HAP-1 (cell line): Measurements from ENCODE around the gene ABCG4.

Source experiments
- DNase-seq, 2 experiments: peaks; one replicate each; pipeline ENCODE4 v3.0.0-alpha.2; 2016 to 2020; ENCODE audit warnings: low spot score in 2 of 2
- H3K27me3 ChIP-seq: fragments of 250-450 bp; sonication (Bioruptor Pico); 2 replicates; pipeline ENCODE4 v1.5.1; 2020; ENCODE audit warnings: low read depth, mild to moderate bottlenecking, moderate library complexity
- H3K36me3 ChIP-seq: fragments of 250-450 bp; sonication (Bioruptor Pico); replicated peaks from 2 replicates; pipeline ENCODE4 v1.5.1; 2020; ENCODE audit warnings: mild to moderate bottlenecking
- H3K4me1 ChIP-seq: fragments of 250-450 bp; sonication (Bioruptor Pico); 2 replicates; pipeline ENCODE4 v1.5.1; 2020; ENCODE audit warnings: mild to moderate bottlenecking
- H3K4me3 ChIP-seq: fragments of 250-450 bp; sonication (Bioruptor Pico); 2 replicates; pipeline ENCODE4 v1.5.1; 2020; ENCODE audit warnings: mild to moderate bottlenecking, moderate library complexity
- H3K9me3 ChIP-seq: fragments of 250-450 bp; sonication (Bioruptor Pico); 2 replicates; pipeline ENCODE4 v1.5.1; 2020; ENCODE audit warnings: mild to moderate bottlenecking, moderate library complexity
- in situ Hi-C: fragments of 300-500 bp; cut with MboI; formaldehyde crosslinking; loops from 3 replicates; pipeline ENCODE4 v1.14.3; 2020; ENCODE audit warnings: low sequenced_read_pairs, inconsistent platforms, mixed read lengths

Gene ABCG4

DNA sequence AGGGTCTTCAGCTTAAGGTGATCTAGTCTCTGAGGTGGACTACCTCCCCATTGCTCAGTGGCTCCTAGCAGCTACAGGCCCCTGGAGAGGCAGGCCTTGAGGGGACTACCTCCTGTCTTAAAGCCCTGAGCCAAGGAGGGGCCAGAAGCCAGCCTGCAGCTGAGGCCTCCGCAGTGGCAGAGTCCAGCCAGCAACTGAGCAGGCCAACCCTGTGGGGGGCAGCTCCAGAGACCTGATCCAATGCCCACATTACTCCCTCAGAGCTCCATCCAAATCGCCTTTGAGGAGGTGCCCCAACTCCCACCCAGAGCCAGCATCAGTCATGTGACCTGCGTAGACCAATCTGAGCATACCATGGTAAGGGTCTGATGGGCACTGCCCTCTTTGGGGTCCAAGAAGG lies 39.0 kb upstream of the ABCG4 start:
- in situ Hi-C loops, result loop anchor here (5.0 kb wide), 1 partner anchor 52 kb away; no protein-coding TSS in a partner anchor
- Histone ChIP-seq H3K27me3 (no peaks in the 10 kb centered on the region), H3K9me3 (no peaks in the 10 kb centered on the region), H3K4me1 (peaks cover 16% of the 10 kb centered on the region), H3K36me3 (peaks cover 20% of the 10 kb centered on the region), H3K4me3 (no peak overlapping the region)
- DNase-seq, result no peak

DNA sequence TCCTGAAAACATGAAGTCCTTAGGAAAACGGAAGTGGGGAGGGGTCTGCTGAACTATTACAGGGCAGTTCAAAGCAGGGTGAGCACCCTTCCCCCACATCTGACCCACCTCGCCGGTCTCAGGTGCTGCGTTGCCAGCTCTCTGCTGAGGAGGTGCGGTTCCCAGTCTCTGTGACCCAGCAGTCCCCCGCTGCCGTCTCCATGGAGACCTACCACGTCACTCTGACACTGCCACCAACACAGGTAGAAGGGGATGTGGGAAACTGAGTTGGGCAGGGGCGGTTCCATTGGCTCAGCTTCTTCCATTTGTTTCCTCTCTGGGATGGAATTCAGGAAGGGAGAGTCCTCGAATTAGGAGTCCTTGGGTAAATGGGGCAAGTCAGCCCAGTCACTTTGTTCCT lies 38.4 kb upstream of the ABCG4 start:
- H3K36me3 ChIP-seq, result peaks cover 23% of the 10 kb centered on the region
- DNase-seq, result no peak
- H3K4me3 ChIP-seq, result no peak overlapping the region
- no peaks in the 10 kb centered on the region for H3K9me3 ChIP-seq
- H3K4me1 ChIP-seq, result peaks cover 16% of the 10 kb centered on the region
- H3K27me3 ChIP-seq, result no peaks in the 10 kb centered on the region
- in situ Hi-C loops, result loop anchor here (5.0 kb wide), 1 partner anchor 52 kb away; no protein-coding TSS in a partner anchor

DNA sequence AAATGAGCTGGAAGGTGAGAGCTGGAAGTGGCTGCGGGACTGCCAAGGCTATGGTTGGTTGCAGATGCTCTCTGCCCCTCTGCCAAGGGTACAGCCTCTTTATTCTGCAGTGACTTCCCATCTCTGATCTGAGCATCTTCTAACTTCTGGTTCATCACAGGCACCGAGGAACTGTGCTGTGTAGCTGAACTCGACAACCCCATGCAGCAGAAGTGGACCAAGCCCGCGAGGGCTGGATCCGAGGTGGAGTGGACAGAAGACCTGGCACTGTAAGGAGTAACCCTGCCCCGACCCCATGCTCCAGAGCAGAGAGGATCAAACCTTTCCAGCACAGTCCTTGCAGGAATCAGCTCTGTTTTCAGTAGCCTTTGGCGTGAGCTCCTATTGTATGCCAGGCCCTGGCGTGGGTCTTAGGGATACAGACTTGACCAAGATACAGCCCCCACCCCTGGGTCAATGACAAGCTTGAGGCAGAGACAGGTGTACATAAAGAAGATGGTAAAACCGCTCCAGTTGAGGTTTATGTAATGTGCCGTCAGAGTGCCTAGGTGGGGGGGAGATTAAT lies 37.4 kb upstream of the ABCG4 start:
- Histone ChIP-seq H3K27me3 (no peaks in the 10 kb centered on the region), H3K36me3 (peaks cover 25% of the 10 kb centered on the region), H3K4me1 (peaks cover 13% of the 10 kb centered on the region), H3K9me3 (no peaks in the 10 kb centered on the region), H3K4me3 (no peak overlapping the region)
- in situ Hi-C loops, result loop anchor here (5.0 kb wide), 1 partner anchor 51 kb away; no protein-coding TSS in a partner anchor
- DNase-seq, result no peak

DNA sequence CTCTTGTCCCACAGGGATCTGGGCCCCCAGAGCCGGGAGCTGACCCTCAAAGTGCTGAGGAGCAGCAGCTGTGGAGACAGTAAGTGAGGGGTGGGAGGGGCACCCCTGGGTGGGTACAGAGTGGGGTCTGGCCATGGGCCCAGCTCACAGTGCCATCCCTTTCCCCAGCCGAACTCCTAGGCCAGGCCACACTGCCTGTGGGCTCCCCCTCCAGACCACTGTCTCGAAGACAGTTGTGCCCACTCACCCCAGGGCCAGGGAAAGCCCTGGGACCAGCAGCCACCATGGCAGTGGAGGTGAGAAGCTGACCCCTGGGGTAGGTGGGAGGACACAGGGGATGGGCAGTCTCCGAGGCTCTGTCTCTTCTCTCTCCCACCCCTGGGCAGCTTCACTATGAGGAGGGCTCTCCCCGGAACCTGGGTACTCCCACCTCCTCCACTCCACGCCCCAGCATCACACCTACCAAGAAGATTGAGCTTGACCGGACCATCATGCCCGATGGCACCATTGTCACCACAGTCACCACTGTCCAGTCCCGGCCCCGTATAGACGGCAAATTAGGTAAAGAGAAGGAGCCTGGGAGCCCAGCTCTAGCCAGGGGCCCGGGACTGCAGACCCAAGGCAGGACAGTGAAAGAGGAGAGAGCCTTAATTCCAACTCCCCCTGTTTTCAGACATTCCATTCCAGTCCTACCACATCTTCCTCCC lies 36.4 kb upstream of the ABCG4 start:
- H3K4me1 ChIP-seq, result peaks cover 7% of the 10 kb centered on the region
- DNase-seq, result no peak
- H3K27me3 ChIP-seq, result no peaks in the 10 kb centered on the region
- H3K9me3 ChIP-seq, result no peaks in the 10 kb centered on the region
- in situ Hi-C loops, result loop anchor here (5.0 kb wide), 1 partner anchor 50 kb away; no protein-coding TSS in a partner anchor
- H3K36me3 ChIP-seq, result peaks cover 25% of the 10 kb centered on the region
- H3K4me3 ChIP-seq, result no peak overlapping the region

DNA sequence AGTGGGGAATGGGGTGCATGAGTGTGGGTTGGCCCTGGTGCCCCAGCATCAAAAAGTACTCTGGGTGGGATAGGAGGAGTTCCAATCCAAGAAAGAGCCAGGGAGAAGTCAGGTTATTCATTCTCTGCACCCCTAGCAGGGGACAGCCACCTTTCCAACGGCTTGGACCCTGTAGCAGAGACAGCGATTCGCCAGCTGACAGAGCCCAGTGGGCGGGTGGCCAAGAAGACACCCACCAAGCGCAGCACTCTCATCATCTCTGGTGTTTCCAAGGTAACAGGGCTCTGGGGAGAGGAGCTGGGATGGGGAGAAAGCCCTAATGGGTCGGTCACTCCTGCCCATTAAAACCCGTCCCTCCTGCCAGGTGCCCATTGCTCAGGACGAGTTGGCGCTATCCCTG lies 35.1 kb upstream of the ABCG4 start:
- in situ Hi-C loops, result loop anchor here (5.0 kb wide), 1 partner anchor 49 kb away; no protein-coding TSS in a partner anchor
- DNase-seq, result no peak
- Histone ChIP-seq H3K36me3 (peaks cover 25% of the 10 kb centered on the region), H3K9me3 (no peaks in the 10 kb centered on the region), H3K27me3 (no peaks in the 10 kb centered on the region), H3K4me1 (peaks cover 2% of the 10 kb centered on the region), H3K4me3 (no peak overlapping the region)

DNA sequence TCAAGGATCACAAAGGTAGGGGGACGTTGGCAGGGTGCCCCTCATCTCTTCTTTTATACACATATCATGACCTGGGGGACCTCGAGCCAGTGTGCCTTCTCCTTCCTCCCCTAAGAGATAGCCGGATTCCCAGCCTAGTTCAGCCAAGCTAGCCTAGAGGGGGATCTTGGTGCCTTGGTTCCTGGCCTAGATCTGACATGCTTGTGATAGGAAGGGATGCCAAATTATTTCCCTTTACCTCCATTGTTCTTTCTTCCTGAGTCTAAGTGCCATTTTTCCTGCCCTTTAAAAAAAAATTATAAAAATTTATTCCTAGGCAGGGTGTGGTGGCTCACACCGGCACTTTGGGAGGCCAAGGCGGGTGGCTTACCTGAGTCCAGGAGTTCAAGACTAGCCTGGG lies 34.5 kb upstream of the ABCG4 start:
- Histone ChIP-seq H3K27me3 (no peaks in the 10 kb centered on the region), H3K9me3 (no peaks in the 10 kb centered on the region), H3K4me1 (no peaks in the 10 kb centered on the region), H3K36me3 (peaks cover 25% of the 10 kb centered on the region), H3K4me3 (no peak overlapping the region)
- in situ Hi-C loops, result loop anchor here (5.0 kb wide), 1 partner anchor 48 kb away; no protein-coding TSS in a partner anchor
- DNase-seq, result no peak

DNA sequence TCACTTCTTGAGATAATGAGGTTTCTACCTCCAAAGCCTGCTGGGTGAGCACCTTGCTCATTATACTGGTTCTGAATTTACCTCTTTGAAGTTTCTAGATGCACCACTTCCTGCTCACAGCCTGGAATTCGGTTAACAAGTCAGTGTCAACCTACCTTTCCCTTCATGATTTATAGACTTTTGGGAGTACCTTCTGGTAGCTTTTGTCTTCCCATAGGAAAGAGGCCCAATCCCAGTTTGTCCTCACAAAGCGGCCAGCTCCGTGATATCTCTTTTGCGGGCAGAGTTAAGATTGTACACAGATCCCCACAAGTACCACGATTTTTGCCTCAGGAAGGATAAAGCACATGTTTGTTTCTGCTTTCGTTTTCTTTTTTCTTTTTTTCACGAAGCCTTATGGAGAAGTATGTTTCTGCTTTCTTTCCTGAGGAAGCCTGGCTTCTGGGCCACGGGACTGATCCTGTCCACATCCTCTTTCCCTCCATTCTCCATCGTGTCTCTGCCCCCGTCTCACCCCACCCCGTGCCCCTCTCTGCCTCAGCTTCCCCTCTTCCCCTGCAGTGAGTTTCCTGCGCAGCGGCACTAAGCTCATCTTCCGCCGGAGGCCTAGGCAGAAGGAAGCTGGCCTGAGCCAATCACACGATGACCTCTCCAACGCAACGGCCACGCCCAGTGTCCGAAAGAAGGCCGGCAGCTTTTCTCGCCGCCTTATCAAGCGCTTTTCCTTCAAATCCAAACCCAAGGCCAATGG lies 33.2 kb upstream of the ABCG4 start:
- Histone ChIP-seq H3K27me3 (no peaks in the 10 kb centered on the region), H3K4me1 (peaks cover 5% of the 10 kb centered on the region), H3K36me3 (peaks cover 25% of the 10 kb centered on the region), H3K9me3 (no peaks in the 10 kb centered on the region), H3K4me3 (no peak overlapping the region)
- DNase-seq, result no peak
- in situ Hi-C loops, result no loop called here

DNA sequence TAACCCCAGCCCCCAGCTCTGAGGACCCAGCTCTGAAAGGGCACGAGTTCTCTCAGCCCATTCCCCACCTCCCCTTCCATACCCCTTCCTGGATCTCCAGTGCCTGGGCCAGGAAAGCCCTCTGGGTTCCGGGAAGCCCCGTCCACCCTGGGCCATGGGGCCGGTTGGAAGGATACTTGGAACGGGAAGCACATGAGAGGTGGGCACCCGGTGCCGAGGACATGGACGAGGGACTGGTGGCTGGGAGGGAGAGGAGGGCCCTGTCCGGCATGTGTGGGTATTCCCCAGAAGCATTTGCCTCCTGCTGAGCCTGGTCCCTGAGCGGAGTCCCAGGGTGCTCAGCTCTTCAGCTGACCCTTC lies 32.6 kb upstream of the ABCG4 start:
- DNase-seq, result no peak
- Histone ChIP-seq H3K9me3 (no peaks in the 10 kb centered on the region), H3K4me1 (peaks cover 9% of the 10 kb centered on the region), H3K36me3 (peaks cover 24% of the 10 kb centered on the region), H3K4me3 (no peak overlapping the region), H3K27me3 (no peaks in the 10 kb centered on the region)
- in situ Hi-C loops, result no loop called here

DNA sequence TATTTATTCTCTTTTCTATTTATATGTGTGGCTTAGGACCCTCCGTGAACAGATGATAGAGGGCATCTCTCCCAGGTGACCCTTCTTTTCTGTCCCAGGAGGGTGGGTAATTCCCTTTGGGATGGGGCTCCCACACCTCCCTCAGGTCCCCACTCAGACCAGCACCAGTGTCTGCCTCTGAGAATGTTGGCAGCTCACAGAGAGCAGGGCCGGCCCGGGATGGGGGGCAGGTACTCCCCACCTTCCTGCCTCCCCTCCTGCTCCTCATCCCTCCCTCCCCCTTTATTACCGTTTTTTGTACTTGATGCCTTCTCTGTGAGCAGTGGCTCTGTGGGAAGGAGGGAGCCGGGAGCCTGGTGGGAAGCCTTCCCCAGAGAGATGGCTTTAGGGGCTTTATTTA lies 32.3 kb upstream of the ABCG4 start:
- no peak overlapping the region for H3K4me3 ChIP-seq
- no peaks in the 10 kb centered on the region for H3K27me3 ChIP-seq
- H3K4me1 ChIP-seq, result peaks cover 9% of the 10 kb centered on the region
- in situ Hi-C loops, result no loop called here
- H3K36me3 ChIP-seq, result peaks cover 21% of the 10 kb centered on the region
- no peaks in the 10 kb centered on the region for H3K9me3 ChIP-seq
- no peak for DNase-seq

DNA sequence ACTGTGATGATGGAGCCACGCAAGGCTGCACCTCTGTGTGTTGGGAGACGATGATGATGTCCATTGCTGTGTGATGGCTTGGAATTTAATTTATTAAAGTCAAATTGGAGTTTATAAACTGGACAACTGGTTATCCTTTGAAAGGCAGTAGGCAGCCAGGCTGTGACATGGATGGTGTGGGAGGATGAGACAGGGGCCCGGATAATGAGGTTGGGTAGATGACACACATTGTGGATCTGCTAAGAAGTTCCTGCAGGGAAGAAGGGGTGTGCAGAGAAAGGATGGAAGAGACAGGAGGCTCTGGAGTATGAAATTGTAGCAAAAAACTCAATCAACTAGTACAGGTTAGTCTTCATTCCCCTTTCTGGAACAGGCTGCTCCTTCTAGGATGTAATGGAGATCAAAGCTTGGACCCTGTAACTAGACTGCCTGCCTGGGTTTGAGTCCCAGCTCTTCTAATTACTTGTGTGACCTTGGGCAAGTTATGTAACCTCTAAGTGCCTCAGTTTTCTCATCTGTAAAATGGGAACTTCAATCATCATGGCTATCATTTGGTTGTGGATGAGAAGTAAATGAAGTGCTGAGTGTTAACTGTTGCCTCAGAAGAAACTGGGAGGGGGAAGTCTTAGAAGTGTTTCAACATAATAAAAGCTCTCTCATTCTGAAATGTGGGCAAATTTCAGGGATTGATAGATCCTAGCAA lies 31.7 kb upstream of the ABCG4 start:
- Histone ChIP-seq H3K9me3 (no peaks in the 10 kb centered on the region), H3K4me3 (no peak overlapping the region), H3K27me3 (no peaks in the 10 kb centered on the region), H3K4me1 (peaks cover 10% of the 10 kb centered on the region), H3K36me3 (peaks cover 20% of the 10 kb centered on the region)
- DNase-seq, result no peak
- in situ Hi-C loops, result no loop called here

DNA sequence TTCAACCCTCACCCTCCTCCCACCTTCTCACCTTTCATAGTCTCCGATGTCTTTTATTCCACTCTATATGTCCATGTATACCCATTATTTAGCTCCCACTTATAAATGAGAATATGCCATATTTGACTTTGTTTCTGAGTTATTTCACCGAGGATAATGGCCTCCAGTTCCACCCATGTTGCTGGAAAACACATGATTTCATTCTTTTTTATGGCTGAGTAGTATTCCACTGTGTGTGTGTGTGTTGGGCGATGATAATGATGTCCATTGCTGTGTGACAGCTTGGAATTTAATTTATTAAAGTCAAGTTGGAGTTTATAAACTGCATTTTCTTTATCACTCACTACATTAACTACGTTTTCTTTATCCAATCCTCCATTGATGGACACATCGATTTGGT lies 30.6 kb upstream of the ABCG4 start:
- no peak for DNase-seq
- H3K4me1 ChIP-seq, result peaks cover 13% of the 10 kb centered on the region
- peaks cover 14% of the 10 kb centered on the region for H3K36me3 ChIP-seq
- H3K9me3 ChIP-seq, result no peaks in the 10 kb centered on the region
- no peak overlapping the region for H3K4me3 ChIP-seq
- in situ Hi-C loops, result no loop called here
- H3K27me3 ChIP-seq, result no peaks in the 10 kb centered on the region

DNA sequence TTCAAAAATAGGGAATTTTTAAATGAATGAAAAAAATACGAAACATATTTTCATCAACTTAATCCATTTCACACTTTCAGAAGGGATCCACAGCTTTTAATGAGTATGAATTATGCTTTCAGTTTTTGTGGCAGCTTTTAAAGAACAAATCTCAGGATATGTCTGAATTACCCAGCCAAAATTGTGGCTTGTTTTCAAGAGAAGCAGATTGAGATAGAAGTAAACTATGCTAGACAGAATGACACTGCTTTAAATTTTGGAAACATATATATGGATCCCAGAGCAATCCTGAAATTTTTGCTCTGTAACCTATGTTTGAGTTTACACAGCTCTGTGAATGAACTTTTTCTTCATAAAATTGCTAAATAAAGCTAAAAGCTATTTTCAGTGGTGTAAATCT lies 29.9 kb upstream of the ABCG4 start:
- H3K36me3 ChIP-seq, result peaks cover 14% of the 10 kb centered on the region
- in situ Hi-C loops, result no loop called here

DNA sequence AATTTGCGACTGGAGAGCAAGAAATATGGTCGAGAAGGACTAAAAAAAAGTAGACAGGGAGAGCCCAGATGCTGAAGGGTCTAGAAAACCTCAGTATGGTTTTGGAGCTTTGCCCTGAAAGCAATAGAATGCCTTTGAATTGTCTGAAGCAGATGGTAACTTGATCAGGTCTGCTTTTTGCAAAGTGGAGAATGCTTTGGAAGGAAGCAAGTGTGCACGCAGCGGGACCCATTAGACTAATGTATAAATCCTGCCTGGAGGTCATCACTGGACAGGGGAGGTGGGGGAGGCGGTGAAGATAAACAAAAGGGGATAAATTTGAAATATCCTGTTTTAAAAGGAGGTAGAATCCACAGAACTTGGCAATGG lies 28.2 kb upstream of the ABCG4 start:
- Histone ChIP-seq H3K27me3 (no peaks in the 10 kb centered on the region), H3K4me1 (peaks cover 13% of the 10 kb centered on the region), H3K36me3 (peaks cover 17% of the 10 kb centered on the region), H3K9me3 (no peaks in the 10 kb centered on the region), H3K4me3 (peak overlapping the region; percentile 83)
- peak; percentile 61 to 74 for DNase-seq
- in situ Hi-C loops, result no loop called here

More for the DNA sequence above, 29.9 kb upstream of the ABCG4 start:
- Histone ChIP-seq H3K4me1 (peaks cover 13% of the 10 kb centered on the region), H3K27me3 (no peaks in the 10 kb centered on the region), H3K9me3 (no peaks in the 10 kb centered on the region), H3K4me3 (no peak overlapping the region)
- DNase-seq, result no peak
